ENCODE results near the gene XPO6. TPM values are rescaled to one million over a fixed set of nuclear protein-coding genes. Genes with fewer than 3 reads are reported as not detected.
A peak's percentile ranks its signal among the peaks of the same experiment; 100 is the strongest.

XPO6 gene
- total RNA-seq, 1 experiment from 2014 or later: 124 TPM

GRCh38 chr16:28183930-28184329 is 27.8 kb downstream of the XPO6 start:
- no peak for DNase-seq
- no peak overlapping the region for H3K9ac ChIP-seq (ENCODE audit: extremely low read depth, insufficient read length, low read length)
- no peak overlapping the region for H3K23ac ChIP-seq (ENCODE audit: insufficient read length, low read depth, low read length)
- H2BK20ac ChIP-seq (ENCODE audit: low read depth, low read length, poor library complexity, severe bottlenecking): no peak overlapping the region
- H3K4me3 Mint-ChIP-seq: no peak overlapping the region
- no peak overlapping the region for H2BK15ac ChIP-seq (ENCODE audit: low read depth, low read length)
- no peak for TF ChIP-seq CTCF (conservative IDR thresholded peaks at IDR 0.05)
- H3K79me2 ChIP-seq (ENCODE audit: insufficient read depth, low read length): peaks cover 21% of the 10 kb centered on the region; the same call in 1 of the 2 replicates
- no peak overlapping the region for H3K18ac ChIP-seq (ENCODE audit: insufficient read length, low read depth, low read length)
- H3K27me3 Mint-ChIP-seq (ENCODE audit: low read depth): no peaks in the 10 kb centered on the region
- H3T11ph ChIP-seq (ENCODE audit: low read length): no peak overlapping the region
- peaks cover 0 to 5% of the 10 kb centered on the region in 2 experiments; a peak in 3 of 5 replicates for H3K9me3 Mint-ChIP-seq
- H3K36me3 Mint-ChIP-seq (ENCODE audit: insufficient read depth in 1 of 3, low read depth in 3 of 3): peaks cover 8 to 23% (median 18%) of the 10 kb centered on the region in 3 experiments
- no peak overlapping the region for H2AFZ ChIP-seq (ENCODE audit: low read length)
- no peak overlapping the region for H2AK5ac ChIP-seq (ENCODE audit: insufficient read length, low read length)
- no CpG with 5 or more reads among the region's 4 CpGs for WGBS (ENCODE audit: extremely low coverage, insufficient read length, low lambda C conversion rate)
- H3K79me1 ChIP-seq (ENCODE audit: insufficient read depth, low read depth, low read length, poor library complexity, severe bottlenecking): no peaks in the 10 kb centered on the region
- H3K27ac ChIP-seq (ENCODE audit: insufficient read length, low read depth, low read length): no peak overlapping the region
- no peak overlapping the region for H4K5ac ChIP-seq (ENCODE audit: insufficient read length, low read depth, low read length)
- no peak overlapping the region for H3K4ac ChIP-seq (ENCODE audit: low read depth, low read length)
- no peak overlapping the region for H2BK5ac ChIP-seq (ENCODE audit: insufficient read length, low read length)
- no peaks in the 10 kb centered on the region for H3K27me3 ChIP-seq (ENCODE audit: insufficient read depth, low read length)
- H2BK120ac ChIP-seq (ENCODE audit: low read depth, low read length, poor library complexity, severe bottlenecking): no peak overlapping the region
- no peak overlapping the region for H4K8ac ChIP-seq (replicated peaks; ENCODE audit: insufficient read length, low read depth, low read length)
- no peaks in the 10 kb centered on the region for H4K20me1 ChIP-seq (ENCODE audit: control insufficient read depth, insufficient read depth, insufficient read length)
- H3K14ac ChIP-seq (ENCODE audit: insufficient read depth, low read length): no peak overlapping the region
- H2BK12ac ChIP-seq (ENCODE audit: insufficient read length, low read depth, low read length): no peak overlapping the region
- no peak overlapping the region for H4K91ac ChIP-seq (ENCODE audit: insufficient read length, low read depth, low read length)
- peak overlapping the region in 1 of 3 experiments; percentile 30; a peak in 3 of 7 replicates for H3K27ac Mint-ChIP-seq
- no peak overlapping the region for H3K4me2 ChIP-seq (ENCODE audit: insufficient read depth, insufficient read length, low read length)
- H3K9me3 ChIP-seq (ENCODE audit: control insufficient read depth, low read depth, low read length): no peaks in the 10 kb centered on the region
- H3K4me1 Mint-ChIP-seq: peaks cover 22 to 29% of the 10 kb centered on the region in 2 experiments
- no peaks in the 10 kb centered on the region; the same call in 1 of the 2 replicates for H3K4me1 ChIP-seq (ENCODE audit: insufficient read depth, low read length)
- no peaks in the 10 kb centered on the region for H3K23me2 ChIP-seq (ENCODE audit: insufficient read length, low read depth, low read length, poor library complexity, severe bottlenecking)
- no peak overlapping the region for H3K56ac ChIP-seq (ENCODE audit: insufficient read length, low read depth, low read length)

All from H9 (cell line).